ENCODE results near the gene SPRED3. TPM values are rescaled to one million over a fixed set of nuclear protein-coding genes. Genes with fewer than 3 reads are reported as not detected.

Gene SPRED3
- total RNA-seq, 1 experiment from 2014 or later: 3.5 TPM

- H3K27me3 Mint-ChIP-seq (ENCODE audit: insufficient read depth, unreplicated experiment): peaks cover 9% of the 10 kb centered on the region
- Histone ChIP-seq H3K9me3 (no peaks in the 10 kb centered on the region), H3K36me3 (ENCODE audit: control insufficient read depth, insufficient read depth, low read length) (no peaks in the 10 kb centered on the region), H3K27me3 (replicated peaks; ENCODE audit: control insufficient read depth, insufficient read depth, low read length) (no peaks in the 10 kb centered on the region), H3K4me1 (peaks cover 10% of the 10 kb centered on the region; the same call in 1 of the 2 replicates), H3K4me3 (ENCODE audit: low read depth, low read length) (no peak overlapping the region)
- H3K9me3 Mint-ChIP-seq (ENCODE audit: unreplicated experiment): no peaks in the 10 kb centered on the region
- TF ChIP-seq CTCF (IDR thresholded peaks at IDR 0.05; ENCODE audit: insufficient read depth in 1 of 2, low read depth in 1 of 2, low read length in 1 of 2, severe bottlenecking in 1 of 2, unreplicated experiment in 1 of 2): no peak
- intact Hi-C loops (cut with micrococcal nuclease; ENCODE audit: unreplicated experiment): no loop called here
- no peak overlapping the region for H3K4me3 Mint-ChIP-seq (ENCODE audit: unreplicated experiment)
- no peak for DNase-seq
- H3K27ac Mint-ChIP-seq (ENCODE audit: unreplicated experiment): no peak overlapping the region
- peaks cover 11% of the 10 kb centered on the region for H3K4me1 Mint-ChIP-seq (ENCODE audit: low read depth, unreplicated experiment)
- peaks cover 8% of the 10 kb centered on the region for H3K36me3 Mint-ChIP-seq (ENCODE audit: insufficient read depth, unreplicated experiment)
- ChIA-PET POLR2A (no interaction called here), CTCF (interaction anchor here (0.6 kb wide), 1 partner anchor 19 kb away, joined by 3 read pairs; the partner anchor contains the start of gene FAM98C)
- BruUV-seq (replicated peaks): no TSS peak
Observed at GRCh38 chr19:38421856-38422255, 33.4 kb downstream of the SPRED3 start.

GRCh38 chr19:38422438-38422837, 33.9 kb downstream of the SPRED3 start:
- Histone ChIP-seq H3K4me3 (ENCODE audit: low read depth, low read length) (no peak overlapping the region), H3K4me1 (peaks cover 7% of the 10 kb centered on the region; the same call in 1 of the 2 replicates), H3K9me3 (no peaks in the 10 kb centered on the region), H3K27me3 (replicated peaks; ENCODE audit: control insufficient read depth, insufficient read depth, low read length) (no peaks in the 10 kb centered on the region), H3K36me3 (ENCODE audit: control insufficient read depth, insufficient read depth, low read length) (no peaks in the 10 kb centered on the region)
- Mint-ChIP-seq H3K4me3 (ENCODE audit: unreplicated experiment) (no peak overlapping the region), H3K9me3 (ENCODE audit: unreplicated experiment) (no peaks in the 10 kb centered on the region), H3K36me3 (ENCODE audit: insufficient read depth, unreplicated experiment) (peaks cover 8% of the 10 kb centered on the region), H3K4me1 (ENCODE audit: low read depth, unreplicated experiment) (peaks cover 5% of the 10 kb centered on the region), H3K27me3 (ENCODE audit: insufficient read depth, unreplicated experiment) (peaks cover 9% of the 10 kb centered on the region), H3K27ac (ENCODE audit: unreplicated experiment) (no peak overlapping the region)
- no peak for TF ChIP-seq CTCF (IDR thresholded peaks at IDR 0.05; ENCODE audit: insufficient read depth in 1 of 2, low read depth in 1 of 2, low read length in 1 of 2, severe bottlenecking in 1 of 2, unreplicated experiment in 1 of 2)
- CTCF ChIA-PET: interaction anchor here (0.6 kb wide), 1 partner anchor 20 kb away, joined by 3 read pairs; the partner anchor contains the start of gene FAM98C
- BruUV-seq (replicated peaks): no TSS peak
- intact Hi-C loops (cut with micrococcal nuclease; ENCODE audit: unreplicated experiment): no loop called here
- DNase-seq: no peak
- POLR2A ChIA-PET: no interaction called here

- POLR2A ChIA-PET: no interaction called here
- BruUV-seq (replicated peaks): no TSS peak
Observed at GRCh38 chr19:38424272-38424671, 35.8 kb downstream of the SPRED3 start.

More at GRCh38 chr19:38424272-38424671, 35.8 kb downstream of the SPRED3 start:
- no peaks in the 10 kb centered on the region for H3K9me3 ChIP-seq
- no peaks in the 10 kb centered on the region for H3K36me3 ChIP-seq (ENCODE audit: control insufficient read depth, insufficient read depth, low read length)
- intact Hi-C loops (cut with micrococcal nuclease; ENCODE audit: unreplicated experiment): no loop called here
- H3K4me1 Mint-ChIP-seq (ENCODE audit: low read depth, unreplicated experiment): no peaks in the 10 kb centered on the region
- no peaks in the 10 kb centered on the region for H3K4me1 ChIP-seq
- no peak overlapping the region for H3K27ac Mint-ChIP-seq (ENCODE audit: unreplicated experiment)
- H3K27me3 ChIP-seq (replicated peaks; ENCODE audit: control insufficient read depth, insufficient read depth, low read length): no peaks in the 10 kb centered on the region
- no peak for DNase-seq
- no peak for TF ChIP-seq CTCF (IDR thresholded peaks at IDR 0.05; ENCODE audit: insufficient read depth in 1 of 2, low read depth in 1 of 2, low read length in 1 of 2, severe bottlenecking in 1 of 2, unreplicated experiment in 1 of 2)
- no peak overlapping the region for H3K4me3 Mint-ChIP-seq (ENCODE audit: unreplicated experiment)
- no peak overlapping the region for H3K4me3 ChIP-seq (ENCODE audit: low read depth, low read length)
- CTCF ChIA-PET: no interaction called here
- H3K9me3 Mint-ChIP-seq (ENCODE audit: unreplicated experiment): no peaks in the 10 kb centered on the region
- H3K36me3 Mint-ChIP-seq (ENCODE audit: insufficient read depth, unreplicated experiment): no peaks in the 10 kb centered on the region
- H3K27me3 Mint-ChIP-seq (ENCODE audit: insufficient read depth, unreplicated experiment): peaks cover 14% of the 10 kb centered on the region
